Measurements from ENCODE around the gene PGA3. TPM values are rescaled to one million over a fixed set of nuclear protein-coding genes. Genes with fewer than 3 reads are reported as not detected.
A peak's percentile ranks its signal among the peaks of the same experiment; 100 is the strongest.

Gene PGA3
- total RNA-seq, 2 donors from 2014 or later, result 0.33 to 0.55 TPM

GRCh38 chr11:61187505-61188130, 15.7 kb upstream of the PGA3 start:
- peak; percentile 91 to 92 for TF ChIP-seq CTCF (IDR thresholded peaks at IDR 0.05)
- Histone ChIP-seq H3K4me1 (no peaks in the 10 kb centered on the region), H3K27me3 (no peaks in the 10 kb centered on the region), H3K36me3 (no peaks in the 10 kb centered on the region), H3K9me3 (no peaks in the 10 kb centered on the region), H3K4me3 (no peak overlapping the region), H3K27ac (no peak overlapping the region)
- DNase-seq (ENCODE audit: low spot score), result peak; percentile 85

DNA sequence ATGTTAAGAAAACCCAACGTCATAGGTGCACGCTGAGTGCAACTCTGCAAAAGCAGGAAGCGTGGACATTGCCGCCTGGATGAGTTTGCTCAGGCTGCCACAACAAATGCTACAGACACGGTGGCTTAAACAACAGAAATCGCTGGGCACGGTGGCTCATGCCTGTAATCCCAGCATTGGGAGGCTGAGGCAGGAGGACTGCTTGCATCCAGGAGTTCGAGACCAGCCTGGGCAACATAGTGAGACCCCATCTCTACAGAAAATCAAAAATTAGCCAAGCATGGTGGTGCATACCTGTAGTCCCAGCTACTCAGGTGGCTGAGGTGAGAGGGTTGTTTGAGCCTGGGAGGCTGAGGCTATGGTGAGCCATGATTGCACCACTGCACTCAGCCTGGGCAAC, 13.4 kb upstream of the PGA3 start:
- H3K27ac ChIP-seq, result no peak overlapping the region
- H3K36me3 ChIP-seq, result no peaks in the 10 kb centered on the region
- no peak overlapping the region for H3K4me3 ChIP-seq
- TF ChIP-seq CTCF (IDR thresholded peaks at IDR 0.05), result no peak
- no peak for DNase-seq (ENCODE audit: low spot score)
- no peaks in the 10 kb centered on the region for H3K27me3 ChIP-seq
- no peaks in the 10 kb centered on the region for H3K4me1 ChIP-seq
- no peaks in the 10 kb centered on the region for H3K9me3 ChIP-seq

DNA sequence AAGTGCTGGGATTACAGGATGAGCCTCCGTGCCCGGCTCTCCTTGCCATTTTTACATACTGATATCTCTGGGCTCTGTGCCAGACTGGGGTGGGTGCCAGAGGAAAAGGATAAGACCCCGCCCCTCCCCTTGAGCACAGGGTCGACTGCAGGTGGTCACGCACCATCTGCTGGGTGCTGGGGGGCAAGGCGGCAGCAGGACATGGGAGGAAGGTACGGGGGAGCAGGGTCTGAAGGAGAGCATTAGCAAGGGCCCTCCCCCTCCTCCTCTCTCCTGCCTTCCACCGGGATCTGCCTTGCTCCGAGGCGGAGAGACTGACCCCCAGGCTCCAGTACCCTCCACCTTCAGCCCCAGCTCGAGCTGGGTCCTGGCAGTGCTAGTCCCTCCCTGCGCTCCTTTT, 9.7 kb upstream of the PGA3 start:
- no peaks in the 10 kb centered on the region for H3K4me1 ChIP-seq
- no peak overlapping the region for H3K27ac ChIP-seq
- TF ChIP-seq CTCF (IDR thresholded peaks at IDR 0.05), result no peak
- H3K4me3 ChIP-seq, result no peak overlapping the region
- H3K9me3 ChIP-seq, result no peaks in the 10 kb centered on the region
- DNase-seq (ENCODE audit: low spot score), result no peak
- H3K36me3 ChIP-seq, result no peaks in the 10 kb centered on the region
- H3K27me3 ChIP-seq, result no peaks in the 10 kb centered on the region

- no peak for DNase-seq (ENCODE audit: low spot score)
- Histone ChIP-seq H3K27ac (no peak overlapping the region), H3K36me3 (no peaks in the 10 kb centered on the region), H3K27me3 (no peaks in the 10 kb centered on the region), H3K4me3 (no peak overlapping the region), H3K9me3 (no peaks in the 10 kb centered on the region), H3K4me1 (no peaks in the 10 kb centered on the region)
- no peak for TF ChIP-seq CTCF (IDR thresholded peaks at IDR 0.05)
Observed at GRCh38 chr11:61194169-61194671, 9.1 kb upstream of the PGA3 start.

DNA sequence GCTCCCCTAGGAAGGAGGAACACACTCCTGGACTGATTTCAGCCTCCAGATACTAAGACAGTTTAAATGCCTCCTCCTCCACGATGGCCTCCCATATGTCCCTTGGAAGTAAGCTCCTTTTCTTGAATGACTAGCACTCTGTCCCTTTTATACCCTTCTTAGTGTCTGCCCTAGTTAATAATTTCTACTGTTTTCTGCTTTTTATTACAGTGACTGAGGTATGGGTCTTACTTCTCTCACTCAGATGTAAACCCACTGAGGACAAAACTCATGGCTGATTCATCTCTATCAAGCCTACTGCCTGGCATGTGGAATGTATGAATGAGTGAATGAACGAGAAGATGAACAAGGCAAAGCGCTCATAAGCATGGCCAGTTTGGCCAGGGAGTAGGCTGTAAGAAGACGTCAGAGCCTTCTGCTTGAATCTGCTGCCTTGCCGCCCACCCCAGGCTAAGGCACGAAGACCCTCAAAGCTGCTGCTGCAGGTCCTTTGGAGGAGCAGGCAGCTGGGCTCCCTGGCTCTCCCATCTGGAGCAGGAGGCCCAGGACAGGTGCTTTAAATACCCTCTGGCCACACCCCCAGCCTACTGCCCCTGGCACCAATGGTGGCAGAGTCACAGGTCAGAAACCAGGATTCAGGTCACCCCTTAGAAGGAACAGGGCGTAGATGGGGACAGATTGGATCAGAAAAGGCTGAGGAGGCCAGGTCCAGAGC, 8.2 kb upstream of the PGA3 start:
- Histone ChIP-seq H3K36me3 (no peaks in the 10 kb centered on the region), H3K9me3 (no peaks in the 10 kb centered on the region), H3K27ac (no peak overlapping the region), H3K27me3 (no peaks in the 10 kb centered on the region), H3K4me3 (no peak overlapping the region), H3K4me1 (no peaks in the 10 kb centered on the region)
- no peak for DNase-seq (ENCODE audit: low spot score)
- TF ChIP-seq CTCF (IDR thresholded peaks at IDR 0.05), result no peak
